Nephron (organoid): ENCODE data around the gene ESF1.

Source experiments
- H3K27ac Mint-ChIP-seq, 3 experiments: 2 replicates each; pipeline ENCODE4 v1.8.0; 2020; ENCODE audit warnings: mixed read lengths in 3 of 3, mild to moderate bottlenecking in 2 of 3, moderate library complexity in 1 of 3
- H3K27me3 Mint-ChIP-seq: 2 replicates; pipeline ENCODE4 v1.8.0; 2021; ENCODE audit warnings: low read depth, mild to moderate bottlenecking, moderate library complexity, mixed read lengths
- H3K36me3 Mint-ChIP-seq: 2 replicates; pipeline ENCODE4 v1.8.0; 2020; ENCODE audit warnings: low read depth, mixed read lengths
- H3K4me1 Mint-ChIP-seq: 2 replicates; pipeline ENCODE4 v1.8.0; 2020; ENCODE audit warnings: mixed read lengths
- H3K4me3 Mint-ChIP-seq, 3 experiments: 2 replicates each; pipeline ENCODE4 v1.8.0; 2020; ENCODE audit warnings: mild to moderate bottlenecking in 3 of 3, mixed read lengths in 3 of 3, moderate library complexity in 2 of 3
- H3K9me3 Mint-ChIP-seq: 2 replicates; pipeline ENCODE4 v1.8.0; 2020; ENCODE audit warnings: mixed read lengths
- CTCF ChIP-seq, 3 experiments: fragments of 200-600 bp; sonication (generic); IDR thresholded peaks; one replicate each; pipeline ENCODE4 v1.5.0; 2021; ENCODE audit warnings: antibody characterized with exemption in 3 of 3; ENCODE audit not compliant: unreplicated experiment in 3 of 3

The ESF1 gene

GRCh38 chr20:13718171-13718570 lies 66.5 kb downstream of the ESF1 start:
- Mint-ChIP-seq H3K4me3 (no peak overlapping the region), H3K27me3 (no peaks in the 10 kb centered on the region), H3K9me3 (no peaks in the 10 kb centered on the region), H3K36me3 (peaks cover 47% of the 10 kb centered on the region), H3K4me1 (no peaks in the 10 kb centered on the region), H3K27ac (no peak overlapping the region)
- no peak for TF ChIP-seq CTCF (IDR thresholded peaks at IDR 0.05; ENCODE audit: unreplicated experiment in 3 of 3)

DNA sequence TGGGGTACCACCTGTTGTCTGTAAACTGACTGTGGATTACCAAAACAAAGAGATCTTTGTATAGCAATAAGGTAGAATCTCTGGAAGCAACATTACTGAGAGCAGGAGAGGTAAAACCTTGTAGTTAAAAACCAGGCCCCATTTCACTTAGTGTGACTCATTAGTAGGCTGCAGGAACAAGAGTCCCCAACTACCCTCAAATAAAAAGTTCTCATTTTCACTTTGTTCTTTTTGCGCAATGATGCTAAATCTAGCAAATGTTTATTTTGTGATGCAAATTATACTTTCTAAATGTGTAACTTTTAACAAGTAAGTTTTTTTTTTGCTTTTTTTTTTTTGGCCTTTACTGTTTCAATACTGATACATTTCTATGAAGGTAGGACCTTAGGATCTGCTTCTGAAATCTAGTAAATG lies 67.1 kb downstream of the ESF1 start:
- Mint-ChIP-seq H3K4me3 (no peak overlapping the region), H3K9me3 (no peaks in the 10 kb centered on the region), H3K36me3 (peaks cover 52% of the 10 kb centered on the region), H3K27ac (no peak overlapping the region), H3K4me1 (no peaks in the 10 kb centered on the region), H3K27me3 (no peaks in the 10 kb centered on the region)
- TF ChIP-seq CTCF (IDR thresholded peaks at IDR 0.05; ENCODE audit: unreplicated experiment in 3 of 3), result no peak

DNA sequence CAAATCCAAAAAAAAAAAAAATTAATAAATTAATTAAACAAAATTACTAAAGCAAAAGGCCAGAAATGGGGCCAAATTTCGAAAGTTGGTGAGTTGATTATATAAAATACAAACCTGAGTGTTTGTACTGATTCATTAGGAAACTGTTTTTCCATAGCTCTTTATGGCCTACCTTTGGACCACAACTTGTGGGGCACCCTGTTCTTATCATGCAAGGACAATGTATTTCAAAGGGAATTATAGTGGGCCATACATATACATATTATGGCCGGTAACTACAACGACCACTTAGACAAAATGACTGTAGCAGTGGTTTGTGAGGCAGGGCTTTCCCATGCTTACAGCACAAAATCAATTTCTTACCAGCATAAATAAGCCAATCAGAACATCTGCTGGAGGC lies 69.5 kb downstream of the ESF1 start:
- peaks cover 4% of the 10 kb centered on the region for H3K9me3 Mint-ChIP-seq
- no peaks in the 10 kb centered on the region for H3K4me1 Mint-ChIP-seq
- no peak overlapping the region for H3K4me3 Mint-ChIP-seq
- no peak overlapping the region for H3K27ac Mint-ChIP-seq
- H3K27me3 Mint-ChIP-seq, result no peaks in the 10 kb centered on the region
- TF ChIP-seq CTCF (IDR thresholded peaks at IDR 0.05; ENCODE audit: unreplicated experiment in 3 of 3), result no peak
- H3K36me3 Mint-ChIP-seq, result peaks cover 66% of the 10 kb centered on the region

GRCh38 chr20:13708234-13708633 lies 76.5 kb downstream of the ESF1 start:
- Mint-ChIP-seq H3K27me3 (no peaks in the 10 kb centered on the region), H3K4me3 (no peak overlapping the region), H3K27ac (no peak overlapping the region), H3K9me3 (peaks cover 10% of the 10 kb centered on the region), H3K4me1 (no peaks in the 10 kb centered on the region), H3K36me3 (peaks cover 32% of the 10 kb centered on the region)
- TF ChIP-seq CTCF (IDR thresholded peaks at IDR 0.05; ENCODE audit: unreplicated experiment in 3 of 3), result no peak

GRCh38 chr20:13703265-13703664 lies 81.5 kb downstream of the ESF1 start:
- Mint-ChIP-seq H3K36me3 (no peaks in the 10 kb centered on the region), H3K27me3 (no peaks in the 10 kb centered on the region), H3K9me3 (peaks cover 4% of the 10 kb centered on the region), H3K4me3 (no peak overlapping the region), H3K4me1 (no peaks in the 10 kb centered on the region), H3K27ac (no peak overlapping the region)
- no peak for TF ChIP-seq CTCF (IDR thresholded peaks at IDR 0.05; ENCODE audit: unreplicated experiment in 3 of 3)

DNA sequence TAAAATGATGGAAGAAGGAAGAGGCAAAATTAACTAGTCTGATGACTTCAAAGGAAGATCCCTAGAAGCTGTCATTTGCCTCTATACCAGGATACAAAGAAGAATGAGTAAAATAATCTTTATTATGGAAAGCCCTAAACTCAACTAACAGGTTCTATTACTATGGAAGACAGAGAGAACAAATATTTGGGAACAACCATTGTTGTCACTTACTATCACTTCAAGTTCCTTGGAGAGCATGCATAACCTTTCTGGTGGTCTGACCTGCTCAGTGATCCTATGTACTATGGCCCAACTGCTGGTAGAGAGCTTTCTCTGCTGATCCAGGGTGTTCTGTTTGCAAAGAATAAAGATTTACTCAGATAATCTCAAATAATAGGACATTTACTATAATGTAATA lies 83.2 kb downstream of the ESF1 start:
- H3K27ac Mint-ChIP-seq, result no peak overlapping the region
- no peak for TF ChIP-seq CTCF (IDR thresholded peaks at IDR 0.05; ENCODE audit: unreplicated experiment in 3 of 3)
- no peak overlapping the region for H3K4me3 Mint-ChIP-seq
- peaks cover 4% of the 10 kb centered on the region for H3K9me3 Mint-ChIP-seq
- no peaks in the 10 kb centered on the region for H3K27me3 Mint-ChIP-seq
- no peaks in the 10 kb centered on the region for H3K36me3 Mint-ChIP-seq
- no peaks in the 10 kb centered on the region for H3K4me1 Mint-ChIP-seq
